Renal cortex interstitium (tissue), 15 donors: ENCODE measurements around the gene TLK1. TPM values are rescaled to one million over a fixed set of nuclear protein-coding genes. Genes with fewer than 3 reads are reported as not detected.

ENCODE experiments used
- DNase-seq, 11 donors: peaks; one replicate each; pipeline ENCODE4 v3.0.0-alpha.2; 2013; ENCODE audit warnings: low read depth in 9 of 11, low spot score in 4 of 11; ENCODE audit errors: extremely low read depth in 1 of 11
- long read RNA-seq, 16 experiments: transcript quantifications; one replicate each; lab custom pipeline, GENCODE V29; 2026
- polyA plus RNA-seq, 3 donors: library from polyadenylated mRNA; unstranded; fragments of 120-200 nt; gene quantifications; one replicate each; pipeline ENCODE4 v1.2.1, GENCODE V29; 2013; ENCODE audit not compliant: insufficient read length in 3 of 3

The TLK1 gene
- 10 to 100 TPM; 49.8 to 61.4 (median 51.3) TPM for polyA plus RNA-seq
- long read RNA-seq, donor 1, full-length matches to known transcripts = 2 of 2 reads
- long read RNA-seq, donor 1, partial matches to known transcripts = 0 of 2 reads
- long read RNA-seq, donor 1, other reads (novel, unspliced or antisense) = 0 of 2 reads
- long read RNA-seq, donor 2, full-length matches to known transcripts = 1 of 1 reads
- long read RNA-seq, donor 2, partial matches to known transcripts = 0 of 1 reads
- long read RNA-seq, donor 2, other reads (novel, unspliced or antisense) = 0 of 1 reads
- long read RNA-seq, donor 3, full-length matches to known transcripts = 4 of 4 reads
- long read RNA-seq, donor 3, partial matches to known transcripts = 0 of 4 reads
- long read RNA-seq, donor 3, other reads (novel, unspliced or antisense) = 0 of 4 reads
- long read RNA-seq, donor 4, full-length matches to known transcripts = 1 of 1 reads
- long read RNA-seq, donor 4, partial matches to known transcripts = 0 of 1 reads
- long read RNA-seq, donor 4, other reads (novel, unspliced or antisense) = 0 of 1 reads
- long read RNA-seq, donor 5 = 0 reads
- long read RNA-seq, donor 6, full-length matches to known transcripts = 3 of 8 reads
- long read RNA-seq, donor 6, partial matches to known transcripts = 5 of 8 reads
- long read RNA-seq, donor 6, other reads (novel, unspliced or antisense) = 0 of 8 reads
- long read RNA-seq, donor 7, full-length matches to known transcripts = 4 of 4 reads
- long read RNA-seq, donor 7, partial matches to known transcripts = 0 of 4 reads
- long read RNA-seq, donor 7, other reads (novel, unspliced or antisense) = 0 of 4 reads
- long read RNA-seq, donor 8, full-length matches to known transcripts = 3 of 3 reads
- long read RNA-seq, donor 8, partial matches to known transcripts = 0 of 3 reads
- long read RNA-seq, donor 8, other reads (novel, unspliced or antisense) = 0 of 3 reads
- long read RNA-seq, donor 9, full-length matches to known transcripts = 2 of 2 reads
- long read RNA-seq, donor 9, partial matches to known transcripts = 0 of 2 reads
- long read RNA-seq, donor 9, other reads (novel, unspliced or antisense) = 0 of 2 reads
- long read RNA-seq, donor 10, full-length matches to known transcripts = 1 of 1 reads
- long read RNA-seq, donor 10, partial matches to known transcripts = 0 of 1 reads
- long read RNA-seq, donor 10, other reads (novel, unspliced or antisense) = 0 of 1 reads
- long read RNA-seq, donor 11, full-length matches to known transcripts = 1 of 1 reads
- long read RNA-seq, donor 11, partial matches to known transcripts = 0 of 1 reads
- long read RNA-seq, donor 11, other reads (novel, unspliced or antisense) = 0 of 1 reads
- long read RNA-seq, donor 12, full-length matches to known transcripts = 1 of 13 reads
- long read RNA-seq, donor 12, partial matches to known transcripts = 12 of 13 reads
- long read RNA-seq, donor 12, other reads (novel, unspliced or antisense) = 0 of 13 reads
- long read RNA-seq, donor 13, full-length matches to known transcripts = 3 of 3 reads
- long read RNA-seq, donor 13, partial matches to known transcripts = 0 of 3 reads
- long read RNA-seq, donor 13, other reads (novel, unspliced or antisense) = 0 of 3 reads
- long read RNA-seq, donor 14 = 0 reads
- long read RNA-seq, donor 15, full-length matches to known transcripts = 1 of 1 reads
- long read RNA-seq, donor 15, partial matches to known transcripts = 0 of 1 reads
- long read RNA-seq, donor 15, other reads (novel, unspliced or antisense) = 0 of 1 reads
- long read RNA-seq, donor 16, full-length matches to known transcripts = 5 of 5 reads
- long read RNA-seq, donor 16, partial matches to known transcripts = 0 of 5 reads
- long read RNA-seq, donor 16, other reads (novel, unspliced or antisense) = 0 of 5 reads

DNA sequence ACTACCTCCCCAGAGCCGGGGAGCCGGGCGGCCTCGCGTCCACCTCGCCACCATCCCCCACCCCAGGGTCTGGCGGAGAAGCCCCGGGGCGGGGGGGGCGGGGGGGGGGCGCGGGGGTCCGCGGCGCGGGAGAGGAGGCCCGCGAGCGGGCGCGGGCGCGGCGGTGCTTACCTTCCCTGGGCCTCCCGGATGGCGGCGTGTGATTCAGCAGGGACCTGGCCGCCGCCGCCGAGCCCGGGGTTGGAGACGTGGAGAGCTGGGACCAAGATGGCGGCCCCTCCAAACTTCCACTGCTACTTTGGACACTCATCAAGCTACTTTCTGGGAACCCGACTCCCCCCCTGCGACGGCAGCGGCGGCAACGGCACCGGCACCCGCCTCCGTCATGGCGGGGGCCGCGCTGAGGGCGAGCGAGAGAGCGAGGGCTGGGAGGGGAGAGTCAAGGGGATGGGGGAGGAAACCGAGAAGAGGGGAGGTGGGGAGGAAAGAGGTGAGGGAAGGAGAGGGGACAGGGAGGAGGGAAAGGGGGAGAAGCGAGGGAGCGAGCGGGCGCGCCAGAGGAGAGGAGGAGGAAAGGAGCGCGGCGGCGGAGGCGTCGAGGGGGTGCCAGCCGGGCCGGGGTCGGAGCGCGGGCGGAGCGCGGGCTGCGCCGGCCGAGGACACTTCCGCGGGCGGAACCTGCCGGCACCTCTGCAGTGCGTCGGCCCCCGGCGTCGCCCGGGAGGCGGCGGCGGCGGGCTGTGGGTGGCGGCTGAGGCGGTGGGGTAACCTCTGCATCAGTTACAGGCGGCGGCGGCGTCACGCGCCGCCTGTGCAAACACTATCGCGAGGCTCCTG is at the start of gene TLK1:
Gene TLK1 (minus strand): TSS at position 775 of the 837 bp plus-strand sequence. CDS start 465 bp downstream, at position 310.
- peak; percentile 46 to 70 (median 57) for DNase-seq

- no peak for DNase-seq
Observed at GRCh38 chr2:171210216-171210863, 49.6 kb upstream of the TLK1 start.

GRCh38 chr2:171208657-171209056 is 48.0 kb upstream of the TLK1 start:
- no peak for DNase-seq

- DNase-seq = no peak
Observed at GRCh38 chr2:171206422-171207115, 45.9 kb upstream of the TLK1 start.

DNA sequence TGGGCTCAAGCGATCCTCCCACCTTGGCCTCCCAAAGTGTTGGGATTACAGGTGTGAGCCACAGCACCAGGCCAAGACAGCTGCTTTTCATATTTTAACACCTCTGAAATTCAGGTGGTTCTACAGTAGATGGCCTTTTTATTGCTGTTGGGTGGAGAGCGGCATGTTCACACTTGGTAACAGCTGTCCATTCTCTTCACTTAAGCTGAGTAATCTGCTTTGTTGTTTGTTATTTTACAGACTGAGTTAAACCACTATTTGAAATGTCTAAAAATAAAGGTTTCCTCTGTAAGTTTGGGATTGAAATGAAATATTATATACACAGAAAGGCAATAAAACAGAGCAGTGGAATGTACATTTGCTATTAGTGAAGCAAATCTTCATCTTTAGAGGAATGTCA is 44.9 kb upstream of the TLK1 start:
- DNase-seq = no peak

GRCh38 chr2:171201767-171202166 is 41.1 kb upstream of the TLK1 start:
- no peak for DNase-seq

DNA sequence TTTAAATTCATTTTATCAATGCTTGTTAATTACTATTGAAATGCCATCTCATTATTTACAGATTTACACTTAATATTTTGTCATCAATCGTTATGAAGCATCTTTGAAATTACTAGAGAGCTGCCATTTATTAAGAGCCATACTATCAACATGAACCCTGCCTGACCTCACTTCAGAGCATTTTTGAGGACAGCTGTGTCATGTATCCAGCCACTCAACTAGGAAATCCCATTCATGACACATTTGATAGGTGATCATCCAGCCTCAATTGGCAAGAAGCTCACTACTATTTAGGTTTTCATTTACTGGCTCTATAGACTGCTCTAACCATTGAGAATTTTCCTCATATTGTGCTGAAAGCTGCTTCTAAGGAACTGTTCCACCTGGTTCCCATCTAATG is 40.6 kb upstream of the TLK1 start:
- DNase-seq = no peak

GRCh38 chr2:171200469-171200868 is 39.8 kb upstream of the TLK1 start:
- DNase-seq = no peak

DNA sequence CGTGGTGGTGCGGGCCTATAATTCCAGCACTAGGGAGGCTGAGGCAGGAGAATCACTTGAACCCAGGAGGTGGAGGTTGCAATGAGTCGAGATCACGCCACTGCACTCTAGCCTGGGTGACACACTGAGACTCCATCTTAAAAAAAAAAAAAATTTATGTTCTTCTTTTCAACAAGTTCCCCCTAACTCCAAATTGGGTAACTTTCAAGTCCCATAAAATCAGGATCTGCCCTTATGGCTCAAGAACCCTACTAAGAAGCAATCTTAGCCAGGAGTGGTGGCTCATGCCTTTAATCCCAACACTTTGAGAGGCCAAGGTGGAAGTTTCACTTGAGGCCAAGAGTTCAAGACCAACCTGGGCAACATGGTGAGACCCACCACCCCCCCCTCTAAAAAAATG is 30.3 kb upstream of the TLK1 start:
- DNase-seq = no peak

GRCh38 chr2:171187819-171188218 is 27.1 kb upstream of the TLK1 start:
- no peak for DNase-seq

DNA sequence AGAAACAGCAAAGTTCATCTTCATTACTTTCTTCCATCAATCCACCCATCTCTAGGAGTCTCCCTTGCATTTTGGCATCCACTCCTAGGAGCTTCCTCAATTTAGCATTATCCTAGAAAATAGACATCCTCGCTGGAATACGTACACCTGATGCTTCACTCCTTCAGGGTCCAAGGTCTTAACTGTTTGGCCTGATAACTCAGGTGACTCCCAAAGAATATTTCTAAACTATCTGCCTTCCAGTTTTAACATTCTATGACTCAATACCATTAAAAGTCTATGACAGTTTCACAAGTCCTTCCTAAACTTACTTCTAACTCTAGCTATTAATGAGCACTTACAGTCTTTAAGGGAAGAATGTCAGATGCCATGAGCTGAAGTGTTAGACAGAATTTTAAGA is 26.5 kb upstream of the TLK1 start:
- DNase-seq = no peak

- DNase-seq = no peak
Observed at GRCh38 chr2:171185941-171186340, 25.2 kb upstream of the TLK1 start.

- DNase-seq = no peak
Observed at GRCh38 chr2:171185165-171185818, 24.6 kb upstream of the TLK1 start.

- no peak for DNase-seq
Observed at GRCh38 chr2:171181064-171182049, 20.7 kb upstream of the TLK1 start.
